Measurements from ENCODE around the gene CAB39L.
"Not testable (repeated sequence)": the region's sequence is repeated elsewhere in the genome, so short reads cannot be mapped to it uniquely, and the experiment has no call there.

Gene CAB39L

GRCh38 chr13:49366841-49367240, 77.0 kb downstream of the CAB39L start:
- no peak for DNase-seq
- in situ Hi-C loops (cut with MboI; ENCODE audit: low pct_unique_long_range_greater_than_20kb, low sequenced_read_pairs) = no loop called here

- in situ Hi-C loops (cut with MboI; ENCODE audit: low pct_unique_long_range_greater_than_20kb, low sequenced_read_pairs) = no loop called here
- DNase-seq = no peak
Observed at GRCh38 chr13:49357694-49358093, 86.2 kb downstream of the CAB39L start.

GRCh38 chr13:49356223-49356622, 87.6 kb downstream of the CAB39L start:
- no peak for DNase-seq
- in situ Hi-C loops (cut with MboI; ENCODE audit: low pct_unique_long_range_greater_than_20kb, low sequenced_read_pairs) = no loop called here

- in situ Hi-C loops (cut with MboI; ENCODE audit: low pct_unique_long_range_greater_than_20kb, low sequenced_read_pairs) = no loop called here
- no peak for DNase-seq
Observed at GRCh38 chr13:49354719-49355118, 89.1 kb downstream of the CAB39L start.

GRCh38 chr13:49353908-49354307, 90.0 kb downstream of the CAB39L start:
- DNase-seq = no peak
- in situ Hi-C loops (cut with MboI; ENCODE audit: low pct_unique_long_range_greater_than_20kb, low sequenced_read_pairs) = no loop called here

- no peak for DNase-seq
- in situ Hi-C loops (cut with MboI; ENCODE audit: low pct_unique_long_range_greater_than_20kb, low sequenced_read_pairs) = no loop called here
Observed at GRCh38 chr13:49351871-49352270, 92.0 kb downstream of the CAB39L start.

GRCh38 chr13:49348751-49349150, 95.1 kb downstream of the CAB39L start:
- in situ Hi-C loops (cut with MboI; ENCODE audit: low pct_unique_long_range_greater_than_20kb, low sequenced_read_pairs) = no loop called here
- DNase-seq = no peak

- in situ Hi-C loops (cut with MboI; ENCODE audit: low pct_unique_long_range_greater_than_20kb, low sequenced_read_pairs) = no loop called here
- DNase-seq = no peak
Observed at GRCh38 chr13:49347650-49348385, 96.0 kb downstream of the CAB39L start.

- in situ Hi-C loops (cut with MboI; ENCODE audit: low pct_unique_long_range_greater_than_20kb, low sequenced_read_pairs) = no loop called here
- DNase-seq = no peak
Observed at GRCh38 chr13:49346460-49346859, 97.4 kb downstream of the CAB39L start.

GRCh38 chr13:49343731-49344130, 100.1 kb downstream of the CAB39L start:
- in situ Hi-C loops (cut with MboI; ENCODE audit: low pct_unique_long_range_greater_than_20kb, low sequenced_read_pairs) = no loop called here
- no peak for DNase-seq

GRCh38 chr13:49343255-49343654, 100.6 kb downstream of the CAB39L start:
- DNase-seq = no peak
- in situ Hi-C loops (cut with MboI; ENCODE audit: low pct_unique_long_range_greater_than_20kb, low sequenced_read_pairs) = no loop called here

GRCh38 chr13:49342454-49342853, 101.4 kb downstream of the CAB39L start:
- in situ Hi-C loops (cut with MboI; ENCODE audit: low pct_unique_long_range_greater_than_20kb, low sequenced_read_pairs) = no loop called here
- no peak for DNase-seq

- in situ Hi-C loops (cut with MboI; ENCODE audit: low pct_unique_long_range_greater_than_20kb, low sequenced_read_pairs) = no loop called here
- DNase-seq = no peak
Observed at GRCh38 chr13:49341941-49342340, 101.9 kb downstream of the CAB39L start.

- in situ Hi-C loops (cut with MboI; ENCODE audit: low pct_unique_long_range_greater_than_20kb, low sequenced_read_pairs) = no loop called here
- no peak for DNase-seq
Observed at GRCh38 chr13:49341517-49341916, 102.3 kb downstream of the CAB39L start.

GRCh38 chr13:49340161-49340560, 103.7 kb downstream of the CAB39L start:
- in situ Hi-C loops (cut with MboI; ENCODE audit: low pct_unique_long_range_greater_than_20kb, low sequenced_read_pairs) = no loop called here
- DNase-seq = no peak

GRCh38 chr13:49336655-49337054, 107.2 kb downstream of the CAB39L start:
- in situ Hi-C loops (cut with MboI; ENCODE audit: low pct_unique_long_range_greater_than_20kb, low sequenced_read_pairs) = no loop called here
- DNase-seq = no peak

- DNase-seq = no peak
- in situ Hi-C loops (cut with MboI; ENCODE audit: low pct_unique_long_range_greater_than_20kb, low sequenced_read_pairs) = no loop called here
Observed at GRCh38 chr13:49330546-49330864, 113.4 kb downstream of the CAB39L start.

- in situ Hi-C loops (cut with MboI; ENCODE audit: low pct_unique_long_range_greater_than_20kb, low sequenced_read_pairs) = no loop called here
- DNase-seq = no peak
Observed at GRCh38 chr13:49329831-49330545, 113.9 kb downstream of the CAB39L start.

- DNase-seq; in situ Hi-C loops (cut with MboI; ENCODE audit: low pct_unique_long_range_greater_than_20kb, low sequenced_read_pairs): not testable (repeated sequence)
Observed at GRCh38 chr13:49327145-49327544, 116.7 kb downstream of the CAB39L start.

- in situ Hi-C loops (cut with MboI; ENCODE audit: low pct_unique_long_range_greater_than_20kb, low sequenced_read_pairs) = no loop called here
Observed at GRCh38 chr13:49326222-49326917, 117.5 kb downstream of the CAB39L start.

More at GRCh38 chr13:49326222-49326917, 117.5 kb downstream of the CAB39L start:
- no peak for DNase-seq

Data from KBM-7 (cell line).